Osteocyte (in vitro differentiated cells): ENCODE results near the gene NFRKB. TPM values are rescaled to one million over a fixed set of nuclear protein-coding genes. Genes with fewer than 3 reads are reported as not detected.

Source experiments
- DNase-seq: peaks from one replicate; pipeline ENCODE4 v3.0.0; 2021; ENCODE audit warnings: mixed read lengths; ENCODE audit not compliant: unreplicated experiment; ENCODE audit errors: extremely low spot score
- H3K27ac Mint-ChIP-seq: one replicate; pipeline ENCODE4 v1.8.0; 2021; ENCODE audit warnings: mild to moderate bottlenecking, mixed read lengths; ENCODE audit not compliant: unreplicated experiment
- H3K27me3 Mint-ChIP-seq: one replicate; pipeline ENCODE4 v1.8.0; 2021; ENCODE audit warnings: mixed read lengths; ENCODE audit not compliant: unreplicated experiment
- H3K36me3 Mint-ChIP-seq: one replicate; pipeline ENCODE4 v1.8.0; 2021; ENCODE audit warnings: mixed read lengths; ENCODE audit not compliant: unreplicated experiment
- H3K4me1 Mint-ChIP-seq: one replicate; pipeline ENCODE4 v1.8.0; 2021; ENCODE audit warnings: mixed read lengths; ENCODE audit not compliant: unreplicated experiment
- H3K4me3 Mint-ChIP-seq: one replicate; pipeline ENCODE4 v1.8.0; 2021; ENCODE audit warnings: mild to moderate bottlenecking, moderate library complexity, mixed read lengths; ENCODE audit not compliant: unreplicated experiment
- H3K9me3 Mint-ChIP-seq: one replicate; pipeline ENCODE4 v1.8.0; 2021; ENCODE audit warnings: mixed read lengths; ENCODE audit not compliant: unreplicated experiment
- CTCF ChIP-seq: fragments of 200-600 bp; sonication (generic); IDR thresholded peaks from 2 replicates; pipeline ENCODE4 v1.5.0; 2021; ENCODE audit warnings: antibody characterized with exemption, mild to moderate bottlenecking, moderate library complexity
- total RNA-seq: library from RNA; stranded (reverse); gene quantifications from 2 replicates; pipeline ENCODE4 v1.2.1, GENCODE V29; 2021

NFRKB gene
- total RNA-seq, 1 donor from 2014 or later = 28.2 TPM

GRCh38 chr11:129930743-129931142 lies 35.4 kb upstream of the NFRKB start:
- Mint-ChIP-seq H3K4me1 (no peaks in the 10 kb centered on the region), H3K9me3 (no peaks in the 10 kb centered on the region), H3K4me3 (no peak overlapping the region), H3K27ac (no peak overlapping the region), H3K27me3 (no peaks in the 10 kb centered on the region), H3K36me3 (peaks cover 43% of the 10 kb centered on the region)
- DNase-seq = no peak
- no peak for TF ChIP-seq CTCF

- H3K36me3 Mint-ChIP-seq = peaks cover 43% of the 10 kb centered on the region
- H3K4me1 Mint-ChIP-seq = no peaks in the 10 kb centered on the region
- H3K4me3 Mint-ChIP-seq = no peak overlapping the region
- TF ChIP-seq CTCF = no peak
- H3K9me3 Mint-ChIP-seq = no peaks in the 10 kb centered on the region
- H3K27me3 Mint-ChIP-seq = no peaks in the 10 kb centered on the region
- DNase-seq = no peak
- no peak overlapping the region for H3K27ac Mint-ChIP-seq
These were observed 34.9 kb upstream of the NFRKB start for GRCh38 chr11:129930296-129930695.

- Mint-ChIP-seq H3K36me3 (peaks cover 42% of the 10 kb centered on the region), H3K27me3 (no peaks in the 10 kb centered on the region), H3K9me3 (no peaks in the 10 kb centered on the region), H3K27ac (no peak overlapping the region), H3K4me3 (no peak overlapping the region), H3K4me1 (no peaks in the 10 kb centered on the region)
- DNase-seq = no peak
- TF ChIP-seq CTCF = no peak
These were observed 34.3 kb upstream of the NFRKB start for GRCh38 chr11:129929721-129930120.

- H3K27me3 Mint-ChIP-seq = no peaks in the 10 kb centered on the region
- H3K27ac Mint-ChIP-seq = no peak overlapping the region
- no peaks in the 10 kb centered on the region for H3K4me1 Mint-ChIP-seq
- no peak for DNase-seq
- H3K4me3 Mint-ChIP-seq = no peak overlapping the region
- peaks cover 40% of the 10 kb centered on the region for H3K36me3 Mint-ChIP-seq
- TF ChIP-seq CTCF = no peak
- H3K9me3 Mint-ChIP-seq = no peaks in the 10 kb centered on the region
These were observed 33.7 kb upstream of the NFRKB start for GRCh38 chr11:129928923-129929692.

- H3K4me1 Mint-ChIP-seq = peaks cover 2% of the 10 kb centered on the region
- H3K27me3 Mint-ChIP-seq = no peaks in the 10 kb centered on the region
These were observed 27.3 kb upstream of the NFRKB start for GRCh38 chr11:129922674-129923073.

More at GRCh38 chr11:129922674-129923073, 27.3 kb upstream of the NFRKB start:
- Mint-ChIP-seq H3K9me3 (no peaks in the 10 kb centered on the region), H3K4me3 (no peak overlapping the region), H3K27ac (no peak overlapping the region), H3K36me3 (peaks cover 16% of the 10 kb centered on the region)
- no peak for DNase-seq
- no peak for TF ChIP-seq CTCF
